ENCODE data around the gene NELFB.

The NELFB gene

DNA sequence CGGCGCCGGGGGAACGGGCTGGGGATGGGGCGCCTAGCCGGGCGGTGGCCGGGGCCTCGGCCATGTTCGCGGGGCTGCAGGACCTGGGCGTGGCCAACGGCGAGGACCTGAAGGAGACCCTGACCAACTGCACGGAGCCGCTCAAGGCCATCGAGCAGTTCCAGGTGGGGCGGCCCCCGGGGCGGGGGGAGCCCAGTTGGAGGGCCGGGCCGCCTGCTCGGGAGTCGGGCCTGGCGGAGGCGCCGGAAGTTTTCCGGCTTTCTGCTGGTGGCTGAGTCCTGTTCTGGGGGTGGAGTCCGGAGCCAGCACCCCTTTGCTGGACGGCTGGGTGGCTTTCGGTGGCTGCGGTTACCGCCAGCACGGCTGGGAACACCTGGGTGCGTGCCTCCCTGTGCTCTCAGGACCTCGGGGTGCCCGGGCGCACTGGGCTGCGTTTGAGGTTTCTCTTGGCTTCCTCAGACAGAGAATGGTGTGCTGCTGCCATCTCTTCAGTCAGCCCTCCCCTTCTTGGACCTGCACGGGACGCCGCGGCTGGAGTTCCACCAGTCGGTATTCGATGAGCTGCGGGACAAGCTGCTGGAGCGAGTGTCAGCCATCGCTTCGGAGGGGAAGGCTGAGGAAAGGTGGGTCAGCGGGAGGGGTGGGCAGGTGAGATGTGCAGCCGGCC lies 454 bp downstream of the NELFB start:
- H4K20me1 ChIP-seq (ENCODE audit: insufficient read depth, low read length), result no peaks in the 10 kb centered on the region
- peak overlapping the region; percentile 88 for H3K4me2 ChIP-seq (ENCODE audit: low read length)
- no peak overlapping the region for H2AFZ ChIP-seq (ENCODE audit: low read length)
- no peaks in the 10 kb centered on the region; the same call in 1 of the 2 replicates for H3K27me3 ChIP-seq (ENCODE audit: insufficient read depth, low read length)
- H3K4me1 ChIP-seq (ENCODE audit: insufficient read depth, low read length, severe bottlenecking), result peaks cover 46% of the 10 kb centered on the region
- H3F3A ChIP-seq (ENCODE audit: insufficient read depth, low read length), result no peaks in the 10 kb centered on the region
- no peak for TF ChIP-seq EZH2 (IDR thresholded peaks at IDR 0.05; ENCODE audit: borderline replicate concordance, low read length)
- no peak for TF ChIP-seq CTCF (IDR thresholded peaks at IDR 0.05; ENCODE audit: low read length)
- no peaks in the 10 kb centered on the region for H3K9me2 ChIP-seq (ENCODE audit: low read depth, low read length)
- H3K79me2 ChIP-seq (ENCODE audit: insufficient read depth, low read length), result no peaks in the 10 kb centered on the region
- no peaks in the 10 kb centered on the region for H3K9me3 ChIP-seq (ENCODE audit: low read length)
- peak overlapping the region; percentile 90 for H3K4me3 ChIP-seq (ENCODE audit: low read depth, low read length, poor library complexity, severe bottlenecking)
- H3K36me3 ChIP-seq (ENCODE audit: insufficient read depth, low read length), result peaks cover 10% of the 10 kb centered on the region
- peak overlapping the region; percentile 89 for H3K9ac ChIP-seq (ENCODE audit: low read length)
- no peak overlapping the region for H3K27ac ChIP-seq (ENCODE audit: low read depth, low read length, poor library complexity, severe bottlenecking)

DNA sequence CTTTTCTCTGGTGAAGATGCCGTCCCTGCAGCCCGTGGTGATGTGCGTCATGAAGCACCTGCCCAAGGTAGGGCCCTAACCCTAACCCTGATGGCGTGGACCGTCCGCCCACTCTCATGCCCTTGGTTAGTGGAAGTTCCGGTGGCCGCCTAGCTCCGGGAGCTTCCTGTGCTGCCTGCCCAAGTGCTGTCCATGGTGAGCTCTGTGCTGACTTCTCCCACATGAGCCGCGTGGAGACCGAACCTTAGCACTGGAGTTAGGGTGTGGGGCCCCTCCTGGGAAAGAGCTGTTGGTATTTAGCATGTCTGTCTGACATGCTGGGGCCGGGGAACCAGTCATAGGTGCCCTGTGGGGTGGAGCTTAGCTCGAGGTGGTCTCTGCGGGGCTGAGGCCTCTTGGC lies 1.2 kb downstream of the NELFB start:
- no peaks in the 10 kb centered on the region for H3F3A ChIP-seq (ENCODE audit: insufficient read depth, low read length)
- peaks cover 46% of the 10 kb centered on the region for H3K4me1 ChIP-seq (ENCODE audit: insufficient read depth, low read length, severe bottlenecking)
- no peaks in the 10 kb centered on the region for H3K9me3 ChIP-seq (ENCODE audit: low read length)
- H3K4me2 ChIP-seq (ENCODE audit: low read length), result peak overlapping the region; percentile 88
- peak overlapping the region; percentile 90 for H3K4me3 ChIP-seq (ENCODE audit: low read depth, low read length, poor library complexity, severe bottlenecking)
- no peaks in the 10 kb centered on the region for H3K79me2 ChIP-seq (ENCODE audit: insufficient read depth, low read length)
- no peaks in the 10 kb centered on the region; the same call in 1 of the 2 replicates for H3K27me3 ChIP-seq (ENCODE audit: insufficient read depth, low read length)
- H3K36me3 ChIP-seq (ENCODE audit: insufficient read depth, low read length), result peaks cover 10% of the 10 kb centered on the region
- H4K20me1 ChIP-seq (ENCODE audit: insufficient read depth, low read length), result no peaks in the 10 kb centered on the region
- H3K27ac ChIP-seq (ENCODE audit: low read depth, low read length, poor library complexity, severe bottlenecking), result no peak overlapping the region
- no peak overlapping the region for H2AFZ ChIP-seq (ENCODE audit: low read length)
- no peaks in the 10 kb centered on the region for H3K9me2 ChIP-seq (ENCODE audit: low read depth, low read length)
- peak overlapping the region; percentile 89 for H3K9ac ChIP-seq (ENCODE audit: low read length)
- TF ChIP-seq EZH2 (IDR thresholded peaks at IDR 0.05; ENCODE audit: borderline replicate concordance, low read length) (no peak), CTCF (IDR thresholded peaks at IDR 0.05; ENCODE audit: low read length) (no peak)

DNA sequence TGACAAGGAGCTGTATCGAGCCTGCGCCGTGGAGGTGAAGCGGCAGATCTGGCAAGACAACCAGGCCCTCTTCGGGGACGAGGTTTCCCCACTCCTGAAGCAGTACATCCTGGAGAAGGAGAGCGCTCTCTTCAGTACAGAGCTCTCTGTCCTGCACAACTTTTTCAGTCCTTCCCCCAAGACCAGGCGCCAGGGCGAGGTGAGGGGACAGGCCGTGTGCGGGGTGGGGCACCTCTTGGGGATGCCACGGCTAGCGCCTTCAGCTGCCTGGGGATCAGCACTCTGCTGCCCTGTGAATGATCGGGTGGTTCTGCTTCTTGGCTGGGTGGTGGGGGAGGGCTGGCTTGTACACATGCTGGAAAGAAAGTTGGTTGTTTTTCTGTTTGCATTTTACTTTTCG lies 1.7 kb downstream of the NELFB start:
- TF ChIP-seq CTCF (IDR thresholded peaks at IDR 0.05; ENCODE audit: low read length), result no peak
- no peak for TF ChIP-seq EZH2 (IDR thresholded peaks at IDR 0.05; ENCODE audit: borderline replicate concordance, low read length)
- H3K9me3 ChIP-seq (ENCODE audit: low read length), result no peaks in the 10 kb centered on the region
- no peak overlapping the region for H3K27ac ChIP-seq (ENCODE audit: low read depth, low read length, poor library complexity, severe bottlenecking)
- H2AFZ ChIP-seq (ENCODE audit: low read length), result no peak overlapping the region
- no peaks in the 10 kb centered on the region for H3F3A ChIP-seq (ENCODE audit: insufficient read depth, low read length)
- H3K4me3 ChIP-seq (ENCODE audit: low read depth, low read length, poor library complexity, severe bottlenecking), result peak overlapping the region; percentile 90
- H3K9me2 ChIP-seq (ENCODE audit: low read depth, low read length), result no peaks in the 10 kb centered on the region
- no peaks in the 10 kb centered on the region for H3K27me3 ChIP-seq (ENCODE audit: insufficient read depth, low read length)
- H4K20me1 ChIP-seq (ENCODE audit: insufficient read depth, low read length), result no peaks in the 10 kb centered on the region
- no peaks in the 10 kb centered on the region for H3K79me2 ChIP-seq (ENCODE audit: insufficient read depth, low read length)
- peak overlapping the region; percentile 88 for H3K4me2 ChIP-seq (ENCODE audit: low read length)
- H3K36me3 ChIP-seq (ENCODE audit: insufficient read depth, low read length), result peaks cover 10% of the 10 kb centered on the region
- H3K9ac ChIP-seq (ENCODE audit: low read length), result peak overlapping the region; percentile 89; the same call in 1 of the 2 replicates
- peaks cover 45% of the 10 kb centered on the region for H3K4me1 ChIP-seq (ENCODE audit: insufficient read depth, low read length, severe bottlenecking)

Data from OCI-LY1 (cell line).